ENCODE results near the gene PXDN.
"Not testable (repeated sequence)": the region's sequence is repeated elsewhere in the genome, so short reads cannot be mapped to it uniquely, and the experiment has no call there.

Gene PXDN

DNA sequence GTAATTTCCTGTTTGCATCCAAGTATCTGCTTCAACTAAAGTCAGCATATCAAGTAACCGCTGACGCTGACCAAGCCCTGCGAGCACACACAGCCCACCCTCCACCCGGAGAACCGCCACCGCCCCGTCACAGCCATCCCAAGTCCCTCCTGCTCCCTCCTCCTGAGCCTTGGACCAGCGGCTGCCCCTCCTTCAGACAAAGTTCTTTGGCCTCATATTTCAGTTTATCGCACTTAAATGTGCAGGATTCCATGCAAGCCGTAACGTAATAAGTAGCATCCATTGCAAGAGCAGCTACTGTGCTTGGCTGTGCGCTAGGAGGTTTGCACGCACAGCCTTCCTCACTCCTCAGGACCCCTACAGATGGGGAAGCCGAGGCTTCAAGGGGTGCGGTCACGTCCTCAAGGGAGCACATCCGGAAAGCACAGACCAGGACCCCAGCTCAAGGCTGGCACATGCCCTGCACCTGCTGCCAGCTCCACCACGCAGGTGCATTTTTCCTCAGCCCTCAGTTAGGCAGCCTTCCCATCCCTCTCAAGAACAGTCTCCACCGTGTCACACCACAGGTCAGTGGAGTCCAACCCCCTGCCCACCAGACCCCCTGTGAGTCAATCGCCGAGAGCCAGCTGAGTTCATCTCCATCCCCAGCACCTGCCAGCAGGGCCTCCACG is 17.1 kb downstream of the PXDN start:
- DNase-seq, result no peak

DNA sequence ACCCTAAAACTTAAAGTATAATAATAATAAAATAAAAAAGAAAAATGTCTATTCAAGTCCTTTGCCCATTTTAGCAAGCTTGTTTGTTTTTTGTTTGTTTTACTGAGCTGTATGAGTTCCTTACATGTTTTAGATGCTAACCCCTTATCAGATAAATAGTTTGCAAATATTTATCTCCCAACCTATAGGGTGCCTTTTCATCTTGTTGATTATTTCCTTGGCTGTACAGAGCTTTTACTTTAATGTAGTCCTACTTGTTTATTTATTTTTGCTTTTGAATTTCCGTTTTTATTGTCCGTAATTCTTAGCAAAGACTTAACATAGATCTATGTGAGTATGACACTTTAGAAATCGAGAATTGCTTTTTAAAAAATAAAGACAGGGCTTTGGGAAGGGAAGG is 17.8 kb downstream of the PXDN start:
- DNase-seq, result no peak

DNA sequence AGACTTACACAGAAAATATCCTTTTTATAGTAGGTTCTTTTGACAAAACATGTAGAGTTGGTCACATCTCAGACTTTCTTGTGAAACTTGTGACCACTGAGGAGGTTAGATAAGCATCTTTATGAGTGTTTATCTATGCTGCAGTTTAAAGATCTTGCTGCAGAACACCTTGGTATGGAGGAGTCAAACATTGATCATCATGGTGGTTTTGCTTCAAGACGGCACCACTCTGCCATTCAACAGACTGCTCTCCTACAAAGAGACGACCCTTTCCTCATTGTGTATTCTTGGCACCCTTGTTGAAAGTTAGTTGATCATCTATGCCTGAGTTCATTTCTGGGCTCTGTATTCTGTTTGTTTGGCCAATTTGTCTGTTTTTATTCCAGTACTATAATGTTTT is 20.0 kb downstream of the PXDN start:
- not testable (repeated sequence) for DNase-seq

DNA sequence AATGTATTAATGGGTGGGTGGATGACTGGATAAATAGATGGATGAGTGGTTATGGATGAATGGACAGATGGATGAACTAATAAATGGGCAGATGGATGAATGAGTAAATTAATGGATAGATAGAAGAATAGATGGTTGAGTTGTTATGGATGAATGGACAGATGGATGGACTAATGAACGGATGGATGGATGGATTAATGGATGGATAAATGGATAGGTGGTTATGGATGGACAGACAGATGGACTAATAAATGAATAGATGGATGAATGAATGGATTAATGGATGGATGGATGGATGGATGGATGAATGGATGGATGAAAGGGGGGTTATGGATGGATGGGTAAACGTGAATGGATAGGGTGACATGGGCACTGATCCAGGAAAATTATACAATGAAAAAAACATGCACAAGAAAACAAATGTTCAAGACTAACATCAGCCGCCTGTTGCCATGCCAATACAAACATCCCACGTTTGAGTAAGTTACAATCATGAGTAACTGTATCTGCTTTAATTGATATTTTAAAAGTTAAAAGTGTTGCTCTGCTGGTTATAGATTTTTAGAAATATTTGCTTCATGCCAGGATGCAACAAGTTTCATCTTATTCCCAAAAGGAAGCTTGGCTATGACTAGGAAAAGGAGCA is 20.8 kb downstream of the PXDN start:
- no peak for DNase-seq

DNA sequence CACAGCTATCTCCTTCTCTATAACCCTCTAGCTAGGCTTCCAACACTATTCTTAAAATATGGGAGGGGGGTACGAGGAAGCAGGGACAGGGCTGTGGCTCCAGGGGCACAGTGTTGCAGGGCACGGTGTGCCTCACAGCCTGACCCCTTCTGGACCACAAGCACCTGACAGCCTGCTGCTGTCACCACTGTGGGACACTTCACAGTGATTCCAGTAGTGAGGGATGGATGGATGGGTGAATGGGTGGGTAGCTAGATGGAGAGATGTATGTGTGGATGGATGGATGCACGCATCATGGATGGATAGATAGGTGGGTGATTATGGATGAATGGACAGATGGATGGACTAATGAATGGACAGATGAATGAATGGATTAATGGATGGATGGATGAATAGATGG is 21.6 kb downstream of the PXDN start:
- no peak for DNase-seq

DNA sequence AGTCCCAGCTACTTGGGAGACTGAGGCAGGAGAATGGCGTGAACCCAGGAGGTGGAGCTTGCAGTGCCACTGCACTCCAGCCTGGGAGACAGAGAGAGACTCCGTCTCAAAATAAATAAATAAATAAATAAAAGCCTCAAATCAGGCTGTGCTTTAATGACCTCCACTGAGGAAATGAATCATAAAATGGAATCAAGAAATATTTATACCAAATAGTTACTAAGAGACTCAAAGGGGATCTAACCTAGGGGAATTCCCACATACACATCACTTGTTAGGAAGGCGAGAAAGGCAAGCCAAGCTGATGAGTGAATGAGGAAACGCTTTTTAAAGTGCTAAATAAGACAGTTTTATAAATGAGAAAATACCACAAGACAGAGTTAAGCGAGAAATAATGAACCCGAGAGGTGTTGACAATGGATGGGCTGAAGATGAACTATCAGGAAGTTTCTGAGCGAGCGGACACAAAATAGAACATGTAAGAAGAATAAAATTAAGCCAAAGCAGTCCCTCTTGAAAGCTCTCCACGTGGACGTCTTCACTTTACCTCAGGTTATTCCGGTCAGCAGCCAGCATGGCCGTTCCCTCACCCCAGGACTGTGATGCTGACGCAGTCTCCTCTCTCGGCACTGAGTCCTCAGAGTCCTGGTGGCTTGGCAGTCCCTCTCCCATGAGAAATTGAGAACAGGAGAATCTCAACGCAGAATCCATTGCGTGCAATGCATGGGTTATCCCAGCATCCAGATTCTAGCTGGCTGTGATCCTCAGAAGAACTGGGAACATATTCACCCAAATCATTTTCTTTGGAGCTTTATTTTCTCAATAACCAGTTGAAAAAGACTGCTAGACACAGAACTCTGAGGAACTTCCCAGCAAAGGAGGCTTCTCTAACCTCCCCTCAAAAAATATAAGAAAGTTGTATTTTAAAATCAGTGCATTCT is 22.3 kb downstream of the PXDN start:
- no peak for DNase-seq

DNA sequence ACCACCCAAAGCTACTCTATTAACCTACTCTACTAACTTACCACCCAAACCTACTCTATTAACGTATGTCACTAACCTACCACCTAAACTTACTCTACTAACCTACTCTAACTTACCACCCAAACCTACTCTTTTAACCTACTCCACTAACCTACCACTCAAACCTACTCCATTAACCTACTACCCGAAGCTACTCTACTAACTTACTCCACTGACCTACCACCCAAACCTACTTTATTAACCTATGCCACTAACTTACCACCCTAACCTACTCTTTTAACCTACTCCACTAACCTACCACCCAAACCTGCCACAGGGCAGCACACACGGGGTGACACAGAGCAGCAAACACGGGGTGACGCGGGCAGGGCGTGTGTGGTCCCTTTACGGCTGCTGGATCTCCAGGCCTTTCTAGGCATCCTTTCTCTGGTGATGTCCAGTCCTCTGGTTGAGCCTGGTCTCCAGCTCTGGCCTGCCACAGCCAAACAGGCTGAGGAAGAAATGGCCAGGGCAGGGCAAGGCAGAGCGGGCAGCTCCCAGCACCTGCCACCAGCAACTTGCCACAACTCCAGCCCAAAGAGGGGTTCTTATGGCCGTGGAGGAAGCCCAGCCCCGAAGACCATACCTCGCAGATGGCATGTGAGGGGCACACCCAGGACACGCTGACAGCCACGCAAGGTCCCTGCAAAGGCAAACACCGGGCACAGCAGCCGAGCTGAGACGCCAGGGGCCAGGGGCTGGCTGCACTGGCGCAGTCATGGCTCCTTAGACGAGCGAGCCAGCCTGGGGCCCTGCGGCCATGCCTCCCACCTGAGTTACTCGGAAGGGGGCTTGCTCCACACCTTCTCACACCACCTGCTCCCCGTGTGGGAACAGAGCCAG is 25.7 kb downstream of the PXDN start:
- no peak for DNase-seq

DNA sequence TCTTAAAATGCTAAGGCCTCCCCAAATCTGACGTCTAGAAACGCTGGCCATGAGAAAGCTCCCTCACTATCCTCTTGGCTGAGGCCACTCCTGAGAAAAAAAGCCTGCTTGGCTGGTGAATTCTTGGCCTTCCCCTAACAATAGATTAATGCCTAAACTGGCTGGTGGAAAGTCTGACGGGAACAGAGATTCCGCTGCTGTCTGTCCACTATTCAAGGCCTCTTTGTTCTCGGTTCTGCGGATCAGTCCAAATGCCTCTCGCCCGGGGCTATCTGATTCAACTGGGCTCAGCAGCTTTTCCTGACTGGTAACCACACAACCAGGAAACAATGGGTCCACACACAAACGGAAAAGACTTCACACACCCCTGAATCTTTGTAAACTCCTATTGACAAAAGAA is 27.2 kb downstream of the PXDN start:
- peak in 26 of 51 donors; percentile 13 to 75 (median 40) for DNase-seq

DNA sequence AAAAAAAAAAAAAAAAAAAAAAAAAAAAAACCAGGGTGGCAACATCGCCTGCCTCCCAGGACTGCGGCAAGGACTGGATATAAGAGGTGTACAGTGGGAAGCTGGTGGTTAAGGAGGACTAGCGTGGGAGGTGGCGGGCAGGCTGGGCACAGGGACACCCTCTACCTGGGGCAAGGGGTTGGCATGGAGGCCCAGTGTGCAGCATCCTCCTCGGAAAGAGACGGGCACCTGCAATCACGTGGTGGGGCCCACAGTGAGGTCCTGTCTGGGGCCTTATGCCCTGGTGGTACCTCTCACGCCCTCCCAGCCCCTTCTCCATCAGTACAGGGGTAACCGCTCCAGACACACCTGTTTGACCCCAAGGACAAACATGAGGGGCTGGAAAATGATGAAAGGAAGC is 27.9 kb downstream of the PXDN start:
- no peak for DNase-seq

DNA sequence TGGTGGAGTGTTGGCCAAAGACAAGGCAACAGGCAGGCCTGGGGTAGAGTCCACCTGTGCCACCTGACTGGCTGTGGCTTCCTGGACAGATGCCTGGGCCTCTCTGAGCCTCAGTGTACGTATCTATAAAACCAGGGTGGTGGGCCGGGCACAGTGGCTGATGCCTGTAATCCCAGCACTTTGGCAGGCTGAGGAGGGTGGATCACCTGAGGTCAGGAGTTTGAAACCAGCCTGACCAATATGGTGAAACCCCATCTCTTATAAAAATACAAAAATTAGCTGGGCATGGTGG is 28.4 kb downstream of the PXDN start:
- not testable (repeated sequence) for DNase-seq

DNA sequence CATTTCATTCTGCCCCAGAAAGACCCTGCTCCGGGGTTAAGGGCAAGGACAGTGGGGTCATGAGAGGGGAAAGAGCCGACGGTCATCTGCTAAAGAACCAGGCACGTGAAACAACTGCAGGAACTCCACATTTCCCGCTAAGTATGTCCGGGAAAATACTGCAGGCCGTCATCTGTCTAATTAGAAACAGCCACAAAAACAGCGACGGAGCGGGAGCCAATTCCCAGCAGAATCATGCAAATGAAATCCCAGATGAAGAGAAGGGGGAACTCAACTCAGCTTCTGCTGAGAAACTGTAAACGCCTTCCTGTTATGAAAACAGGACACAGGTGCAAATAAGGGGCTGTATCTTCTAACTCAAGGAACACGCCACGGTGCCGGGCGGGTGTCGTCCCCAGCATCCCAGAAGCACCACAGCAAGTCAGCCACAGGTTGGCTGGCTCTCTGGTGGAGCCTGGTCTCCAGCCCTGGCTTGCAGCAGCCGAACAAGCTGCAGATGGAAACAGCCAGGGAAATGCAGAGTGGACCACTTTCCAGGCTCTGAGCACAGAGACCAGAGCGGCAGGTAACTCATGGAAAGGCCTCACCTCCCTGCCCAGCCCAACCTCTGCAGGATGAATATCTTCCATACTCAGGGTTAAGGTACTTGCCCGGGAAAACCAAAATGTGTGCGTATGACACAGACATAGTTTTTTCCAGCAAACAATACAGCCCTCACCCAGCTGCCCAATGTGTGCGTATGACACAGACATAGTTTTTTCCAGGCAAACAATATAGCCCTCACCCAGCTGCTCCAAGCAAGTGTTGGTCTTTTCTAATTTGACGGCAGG is 28.9 kb downstream of the PXDN start:
- DNase-seq, result no peak

DNA sequence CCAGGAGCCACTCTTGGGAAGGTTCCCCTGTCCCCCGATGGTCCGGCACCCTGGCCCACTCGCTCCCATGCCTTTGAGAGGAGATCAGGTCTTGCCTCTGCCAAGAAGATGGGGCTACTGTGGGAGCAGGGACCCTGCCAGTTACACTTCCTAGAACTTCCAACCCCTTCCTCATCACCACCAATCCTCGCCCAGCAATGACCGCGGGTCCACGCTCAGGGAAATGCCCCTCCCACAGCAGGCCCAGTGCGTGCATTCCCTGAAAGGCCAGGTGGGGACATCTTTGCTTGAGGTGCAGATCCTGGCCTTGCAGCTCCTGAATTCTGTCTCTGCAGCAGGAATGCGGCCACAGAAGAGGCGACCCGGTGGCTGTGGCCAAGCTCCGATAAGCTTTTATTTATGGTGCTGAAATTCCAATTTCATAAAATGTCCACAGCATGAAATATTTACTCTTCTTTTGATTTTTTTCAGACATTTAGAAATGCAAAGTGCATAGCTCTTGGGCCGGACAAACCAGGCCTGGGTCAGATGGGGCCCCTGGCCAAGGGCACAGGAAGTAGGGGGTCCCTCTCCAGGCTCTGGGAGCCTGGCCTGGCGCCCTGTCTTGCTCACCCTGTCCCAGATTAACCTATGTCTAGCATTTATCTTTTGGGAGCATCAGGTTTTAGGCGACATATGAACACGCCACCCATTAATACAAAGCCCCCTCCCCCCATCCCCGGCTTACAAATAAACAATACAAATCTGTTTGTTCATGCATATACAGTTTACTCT is 29.8 kb downstream of the PXDN start:
- DNase-seq, result no peak

DNA sequence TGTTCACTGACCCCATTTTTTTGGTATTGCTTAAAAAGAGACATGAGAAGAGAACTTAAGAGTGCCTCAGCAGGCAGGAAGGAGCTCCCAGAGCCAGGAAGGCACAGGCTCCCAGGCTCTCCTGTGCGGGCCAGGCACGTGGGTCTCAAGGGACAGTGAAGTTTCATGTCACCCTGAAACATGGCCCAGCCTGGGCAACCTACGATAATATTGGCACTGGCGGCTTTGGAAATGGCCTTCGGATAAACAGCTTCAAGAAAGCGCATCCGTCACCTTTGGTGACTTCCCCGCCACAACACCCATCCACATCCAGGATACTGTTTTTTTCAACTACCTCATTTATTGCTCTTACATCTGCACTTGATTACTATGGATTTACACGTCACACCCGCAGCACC is 30.5 kb downstream of the PXDN start:
- DNase-seq, result no peak

DNA sequence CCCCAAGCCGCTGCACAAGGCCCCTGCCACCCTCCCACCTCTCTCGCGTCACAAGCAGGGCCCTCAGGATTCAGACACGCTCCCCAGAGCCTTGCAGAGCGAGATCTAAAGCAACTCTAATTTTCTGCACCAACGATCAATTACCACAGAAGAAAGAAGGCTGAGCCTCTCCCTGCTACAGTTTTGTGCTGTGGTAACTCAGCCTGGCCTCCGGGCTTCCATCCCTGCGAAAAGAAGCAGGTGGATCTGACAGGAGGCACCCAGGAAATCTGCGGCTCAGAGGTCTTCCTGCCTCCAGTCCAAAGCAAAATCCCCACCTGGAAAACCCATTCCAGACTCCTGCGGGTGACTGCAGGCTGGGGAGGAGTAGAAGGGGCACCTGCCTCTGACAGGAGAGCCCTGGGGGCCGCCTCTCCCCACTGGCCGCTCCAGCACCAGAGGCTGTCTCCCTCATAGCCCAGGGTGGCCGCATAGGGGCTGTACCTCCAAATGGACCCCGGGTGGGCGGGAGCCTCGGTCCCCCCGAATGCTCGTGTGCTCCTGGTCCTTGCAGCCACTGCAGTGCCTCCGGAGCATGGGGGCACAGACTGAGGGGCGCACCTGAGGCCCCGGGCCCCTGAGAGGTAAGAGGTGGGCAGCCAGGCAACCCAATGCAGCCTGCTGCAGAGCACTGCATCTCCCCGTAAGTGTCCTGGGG is 31.0 kb downstream of the PXDN start:
- DNase-seq, result no peak

DNA sequence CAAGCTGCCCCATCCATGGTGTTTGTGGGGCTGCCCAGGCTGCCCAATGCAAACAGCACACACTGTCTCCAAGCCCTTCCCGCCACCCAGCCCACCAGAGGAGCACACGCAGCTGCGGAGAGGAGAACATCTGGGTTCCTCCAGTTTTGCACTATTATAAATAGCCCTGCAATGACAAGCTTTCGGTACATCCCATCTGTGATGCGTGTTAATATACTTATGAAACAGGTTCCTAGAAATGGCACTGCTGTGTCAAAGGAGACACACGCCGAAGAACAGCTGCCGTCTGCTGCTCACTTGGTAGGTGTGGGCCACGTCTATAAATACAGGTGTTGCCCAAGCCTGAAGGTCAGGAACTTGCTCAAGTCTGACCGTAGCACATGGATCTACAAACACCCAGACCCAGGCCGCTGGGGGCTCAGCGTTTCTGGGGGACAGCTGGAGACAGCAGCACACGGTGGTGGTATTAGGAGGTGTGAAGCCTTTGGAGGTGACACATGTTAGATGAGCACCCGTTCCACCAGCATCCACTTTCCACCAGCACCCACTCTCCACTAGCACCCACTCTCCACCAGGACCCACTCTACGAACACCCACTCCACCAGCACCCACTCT is 34.3 kb downstream of the PXDN start:
- no peak for DNase-seq

DNA sequence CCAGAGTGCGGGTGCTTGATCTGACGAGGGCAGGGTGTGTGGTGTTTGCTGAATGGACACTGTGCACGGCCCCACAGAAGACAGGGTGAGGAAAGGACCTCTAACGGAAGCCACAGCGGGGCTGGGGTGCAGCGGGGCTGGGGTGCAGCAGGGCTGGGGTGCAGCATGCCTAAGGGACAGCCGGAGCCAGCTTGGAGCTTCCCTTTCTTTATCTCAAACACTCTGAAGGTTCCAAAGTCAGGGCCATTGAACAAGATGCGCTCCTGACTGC is 35.0 kb downstream of the PXDN start:
- DNase-seq, result no peak

DNA sequence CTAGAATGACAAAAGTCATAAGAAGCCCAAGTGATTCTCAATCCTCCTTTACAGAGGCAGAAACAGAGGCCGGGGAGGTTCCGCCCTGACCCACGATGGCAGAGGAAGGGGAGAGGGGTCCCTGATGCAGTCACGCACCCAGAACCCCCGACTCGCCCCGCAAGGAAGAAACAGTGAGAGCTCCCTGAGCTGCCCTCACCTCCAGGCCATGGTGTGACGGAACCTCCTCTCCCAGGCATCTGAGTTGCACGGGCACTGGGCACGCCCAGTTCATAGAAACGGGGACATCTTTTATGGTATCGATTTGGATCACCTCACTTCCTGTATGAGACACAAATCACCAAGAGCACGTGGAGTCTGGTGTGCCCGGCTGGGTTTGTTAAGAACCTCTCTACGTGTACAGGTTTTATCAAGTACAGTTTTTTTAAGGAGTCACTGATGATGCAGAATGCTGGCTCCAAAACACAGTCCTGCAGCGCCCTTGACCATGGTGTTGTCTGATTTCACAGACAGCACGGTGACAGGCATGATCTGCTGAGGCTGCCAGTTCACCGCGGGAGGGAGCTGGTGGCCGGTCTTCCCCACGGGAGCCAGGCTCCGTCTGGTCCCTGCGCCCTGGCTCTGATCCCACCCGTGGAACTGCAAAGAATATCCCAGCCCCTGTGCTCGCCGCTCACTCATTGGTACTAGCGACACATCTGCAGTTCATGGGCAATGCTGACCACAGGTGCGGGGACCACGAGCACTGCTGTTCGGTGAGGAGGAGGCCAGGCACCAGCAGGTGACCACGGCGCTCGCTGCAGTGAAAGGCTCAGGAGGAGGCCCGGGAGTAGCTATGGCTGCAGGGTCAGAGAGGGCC is 35.6 kb downstream of the PXDN start:
- no peak for DNase-seq

DNA sequence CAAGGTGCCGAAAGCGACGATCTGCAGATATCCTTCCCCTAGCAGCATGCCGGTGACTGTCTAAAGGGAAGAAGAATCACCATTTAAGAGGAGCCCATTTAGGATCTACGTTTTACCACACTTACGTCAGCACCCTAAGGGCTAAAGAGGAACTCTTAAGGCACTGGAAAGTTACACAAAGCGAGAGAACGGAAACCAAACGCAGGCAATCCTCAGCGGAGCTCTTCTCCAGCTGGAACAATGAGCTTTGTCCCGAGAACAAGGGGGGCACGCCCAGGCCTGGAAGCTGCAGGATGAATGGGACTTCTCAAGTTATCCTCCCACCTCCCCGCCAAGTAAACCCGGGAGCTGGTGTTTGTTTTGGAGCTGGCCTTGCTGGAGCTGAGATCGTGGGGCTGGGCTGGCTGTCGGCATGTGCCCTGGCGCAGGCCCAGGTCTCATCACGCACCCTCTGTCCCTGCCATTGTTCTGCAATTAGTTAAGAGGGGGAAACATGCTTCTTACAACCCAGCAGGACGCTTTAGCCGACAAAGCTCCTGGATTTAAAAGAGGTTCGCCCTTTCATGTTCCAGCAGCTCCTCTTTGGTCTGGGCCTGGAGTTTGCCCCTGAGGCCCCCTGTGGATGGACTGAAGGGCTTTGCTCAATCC is 36.4 kb downstream of the PXDN start:
- peak in 3 of 51 donors; percentile 15 to 29 (median 25) for DNase-seq

Data from hypothalamus (tissue), 51 donors.